HCT116 (cell line): ENCODE results near the gene NFE2L2. TPM values are rescaled to one million over a fixed set of nuclear protein-coding genes. Genes with fewer than 3 reads are reported as not detected.
A peak's percentile ranks its signal among the peaks of the same experiment; 100 is the strongest.

ENCODE experiments used
- ATAC-seq: fragments of 200-7000 bp; cut with Tn5 transposase; 2 replicates; pipeline ENCODE4 v1.9.1; 2020; ENCODE audit warnings: mild to moderate bottlenecking, moderate library complexity
- BruUV-seq: library from RNA; stranded (reverse); fragments of 400-500 nt; replicated peaks from 2 replicates; lab custom pipeline; 2021; lab: Mats Ljungman, UMichigan
- CTCF ChIA-PET: fragments of 300-600 bp; sonication (Branson Sonifier 250); formaldehyde crosslinking; loops from one replicate; lab custom pipeline; 2021; ENCODE audit warnings: antibody characterized with exemption; lab: Charles Lee
- POLR2A ChIA-PET: fragments of 300-600, 350-600 bp; sonication (Branson Sonifier 250); formaldehyde crosslinking; loops from one replicate; lab custom pipeline; 2021; ENCODE audit warnings: antibody characterized with exemption; lab: Charles Lee
- RAD21 ChIA-PET, 2 experiments: fragments of 300-600 bp; sonication (Branson Sonifier 250); formaldehyde crosslinking; loops; one replicate each; lab custom pipeline; 2023; ENCODE audit warnings: low total read pairs in 2 of 2; ENCODE audit not compliant: uncharacterized antibody in 2 of 2, unreplicated experiment in 2 of 2, low non-redundant PET in 1 of 2; lab: Charles Lee
- DNase-seq: peaks from one replicate; pipeline ENCODE4 v3.0.0-alpha.2; 2010; ENCODE audit warnings: low read depth, low spot score
- H2AFZ ChIP-seq: fragments of 200-600 bp; shearing (Covaris generic), sonication (generic); 2 replicates; pipeline ENCODE4 v1.6.1; 2017; ENCODE audit warnings: low read depth, mixed run types, mixed read lengths, antibody characterized with exemption, low read length; ENCODE audit not compliant: poor library complexity, severe bottlenecking
- H3K27ac ChIP-seq: 2 replicates; pipeline ENCODE4 v1.5.1; 2012; ENCODE audit warnings: low read depth, low read length
- H3K27me3 ChIP-seq: fragments of 200-600 bp; sonication (generic); 2 replicates; pipeline ENCODE4 v1.6.1; 2016; ENCODE audit warnings: mixed run types, low read length, mixed read lengths; ENCODE audit not compliant: insufficient read depth
- H3K36me3 ChIP-seq, 2 experiments: fragments of 200-500 bp in 1 of 2; fragments of 200-600 bp in 1 of 2; sonication (Bioruptor generic) in 1 of 2; sonication (generic) in 1 of 2; 2 replicates each; pipeline versions ENCODE4 v1.5.1 to v1.6.1; 2014 to 2016; ENCODE audit warnings: low read length in 2 of 2, inconsistent platforms in 1 of 2, mixed read lengths in 1 of 2, mixed run types in 1 of 2; ENCODE audit not compliant: insufficient read depth in 2 of 2, control insufficient read depth in 1 of 2
- H3K4me1 ChIP-seq, 2 experiments: fragments of 200-600 bp in 1 of 2; sonication (generic) in 1 of 2; 2 replicates each; pipeline versions ENCODE4 v1.5.1 to v1.6.1; 2012 to 2017; ENCODE audit warnings: low read length in 2 of 2, inconsistent platforms in 1 of 2, mild to moderate bottlenecking in 1 of 2, mixed read lengths in 1 of 2, mixed run types in 1 of 2, moderate library complexity in 1 of 2; ENCODE audit not compliant: insufficient read depth in 2 of 2, control insufficient read depth in 1 of 2
- H3K4me2 ChIP-seq: fragments of 200-600 bp; sonication (generic); 2 replicates; pipeline ENCODE4 v1.6.1; 2017; ENCODE audit warnings: mixed run types, low read length, mixed read lengths
- H3K4me3 ChIP-seq, 2 experiments: fragments of 200-600 bp in 1 of 2; sonication (generic) in 1 of 2; replicated peaks in 1 of 2; 2 replicates each; pipeline ENCODE4 v1.5.1; 2011 to 2016; ENCODE audit warnings: low read length in 2 of 2, control low read depth in 1 of 2, low read depth in 1 of 2, mild to moderate bottlenecking in 1 of 2, mixed read lengths in 1 of 2, mixed run types in 1 of 2
- H3K79me2 ChIP-seq: fragments of 200-600 bp; sonication (generic); 2 replicates; pipeline ENCODE4 v1.6.1; 2017; ENCODE audit warnings: mild to moderate bottlenecking, mixed run types, low read length, moderate library complexity, mixed read lengths; ENCODE audit not compliant: insufficient read depth
- H3K9ac ChIP-seq: fragments of 200-600 bp; sonication (generic); 2 replicates; pipeline ENCODE4 v1.6.1; 2016; ENCODE audit warnings: low read length, mixed read lengths
- H3K9me2 ChIP-seq: fragments of 200-600 bp; sonication (generic), shearing (Covaris generic); 2 replicates; pipeline ENCODE4 v1.6.1; 2017; ENCODE audit warnings: mixed run types, mild to moderate bottlenecking, moderate library complexity; ENCODE audit not compliant: insufficient read depth
- H3K9me3 ChIP-seq, 2 experiments: fragments of 200-500 bp in 1 of 2; fragments of 200-600 bp in 1 of 2; sonication (Bioruptor generic) in 1 of 2; sonication (generic) in 1 of 2; 2 replicates each; pipeline ENCODE4 v1.6.1; 2014 to 2017; ENCODE audit warnings: low read length in 2 of 2, mixed read lengths in 2 of 2, inconsistent platforms in 1 of 2, low read depth in 1 of 2, mild to moderate bottlenecking in 1 of 2, mixed run types in 1 of 2, moderate library complexity in 1 of 2; ENCODE audit not compliant: control insufficient read depth in 1 of 2, insufficient read depth in 1 of 2
- H4K20me1 ChIP-seq: fragments of 200-600 bp; sonication (generic), shearing (Covaris generic); 2 replicates; pipeline ENCODE4 v1.6.1; 2017; ENCODE audit warnings: mixed run types, mild to moderate bottlenecking, moderate library complexity; ENCODE audit not compliant: insufficient read depth
- CEBPB ChIP-seq: IDR thresholded peaks from 2 replicates; pipeline ENCODE4 v1.6.1; 2012; ENCODE audit warnings: low read depth
- CTCF ChIP-seq, 3 experiments: fragments of 200-600 bp in 1 of 3; sonication (generic) in 1 of 3; IDR thresholded peaks in 2 of 3; conservative IDR thresholded peaks in 1 of 3; 2 replicates each; pipeline ENCODE4 v1.5.1; 2012 to 2017; ENCODE audit warnings: low read depth in 2 of 3, low read length in 2 of 3, antibody characterized with exemption in 1 of 3, borderline replicate concordance in 1 of 3, control low read depth in 1 of 3, mild to moderate bottlenecking in 1 of 3, mixed read lengths in 1 of 3, mixed run types in 1 of 3, moderate library complexity in 1 of 3; ENCODE audit not compliant: insufficient read depth in 1 of 3
- EGR1 ChIP-seq: IDR thresholded peaks from 2 replicates; pipeline ENCODE4 v1.6.1; 2012; ENCODE audit warnings: low read depth
- POLR2AphosphoS5 ChIP-seq: IDR thresholded peaks from 2 replicates; pipeline ENCODE4 v1.6.1; 2011; ENCODE audit warnings: mild to moderate bottlenecking, low read depth, low read length, moderate library complexity
- RAD21 ChIP-seq: IDR thresholded peaks from 2 replicates; pipeline ENCODE4 v1.6.1; 2012; ENCODE audit warnings: low read depth, mild to moderate bottlenecking
- ZNF274 ChIP-seq: fragments of 200-500 bp; sonication (Bioruptor generic); IDR thresholded peaks from 2 replicates; pipeline ENCODE4 v1.6.1; 2014; ENCODE audit warnings: mild to moderate bottlenecking, low read depth, low read length, inconsistent platforms
- intact Hi-C: fragments of 100-400 bp; cut with micrococcal nuclease; formaldehyde crosslinking; loops from 2 replicates; pipeline ENCODE4 v1.10.0; 2022
- total RNA-seq: library from RNA; stranded (reverse); gene quantifications from one replicate; pipeline ENCODE4 v1.2.1, GENCODE V29; 2021; ENCODE audit not compliant: unreplicated experiment

The NFE2L2 gene
- total RNA-seq, 1 experiment from 2014 or later, result 106 TPM

GRCh38 chr2:177255227-177255601, 9.3 kb downstream of the NFE2L2 start:
- ChIA-PET RAD21 (no interaction called here), CTCF (interaction anchor here (1.1 to 2.6 kb wide), 8 partner anchors 8 to 107 kb away, joined by 3 to 22 read pairs (median 6); partner anchors contain the start of gene NFE2L2), POLR2A (interaction anchor here (2.1 to 2.2 kb wide), 2 partner anchors 9 to 10 kb away, joined by 8 to 13 read pairs; partner anchors contain the start of gene NFE2L2)
- Histone ChIP-seq H3K79me2 (peaks cover 100% of the 10 kb centered on the region), H3K9ac (peak overlapping the region; percentile 15; the same call in 1 of the 2 replicates), H3K4me1 (peaks cover 50 to 81% of the 10 kb centered on the region in 2 experiments), H3K36me3 (peaks cover 0 to 12% of the 10 kb centered on the region in 2 experiments; a peak in 1 of 4 replicates), H3K27me3 (no peaks in the 10 kb centered on the region), H3K4me2 (peak overlapping the region; percentile 43), H2AFZ (no peak overlapping the region), H3K27ac (peak overlapping the region; percentile 26; the same call in 1 of the 2 replicates), H4K20me1 (peaks cover 42% of the 10 kb centered on the region; the same call in 1 of the 2 replicates), H3K4me3 (no peak overlapping the region), H3K9me3 (no peaks in the 10 kb centered on the region), H3K9me2 (no peaks in the 10 kb centered on the region)
- intact Hi-C loops, result no loop called here
- no TSS peak for BruUV-seq
- TF ChIP-seq POLR2AphosphoS5 (no peak), RAD21 (no peak), CTCF (IDR thresholded peaks at IDR 0.05 in 2 of 3, conservative IDR thresholded peaks at IDR 0.05 in 1 of 3; ENCODE audit: borderline replicate concordance in 1 of 3, insufficient read depth in 1 of 3, low read depth in 2 of 3, low read length in 2 of 3) (no peak), ZNF274 (no peak), CEBPB (no peak), EGR1 (no peak)
- ATAC-seq (peak; percentile 28; the same call in 1 of the 2 replicates), DNase-seq (no peak)
